ENCODE measurements around the gene TMEM126A.
"Not testable (repeated sequence)": the region's sequence is repeated elsewhere in the genome, so short reads cannot be mapped to it uniquely, and the experiment has no call there.

Gene TMEM126A

DNA sequence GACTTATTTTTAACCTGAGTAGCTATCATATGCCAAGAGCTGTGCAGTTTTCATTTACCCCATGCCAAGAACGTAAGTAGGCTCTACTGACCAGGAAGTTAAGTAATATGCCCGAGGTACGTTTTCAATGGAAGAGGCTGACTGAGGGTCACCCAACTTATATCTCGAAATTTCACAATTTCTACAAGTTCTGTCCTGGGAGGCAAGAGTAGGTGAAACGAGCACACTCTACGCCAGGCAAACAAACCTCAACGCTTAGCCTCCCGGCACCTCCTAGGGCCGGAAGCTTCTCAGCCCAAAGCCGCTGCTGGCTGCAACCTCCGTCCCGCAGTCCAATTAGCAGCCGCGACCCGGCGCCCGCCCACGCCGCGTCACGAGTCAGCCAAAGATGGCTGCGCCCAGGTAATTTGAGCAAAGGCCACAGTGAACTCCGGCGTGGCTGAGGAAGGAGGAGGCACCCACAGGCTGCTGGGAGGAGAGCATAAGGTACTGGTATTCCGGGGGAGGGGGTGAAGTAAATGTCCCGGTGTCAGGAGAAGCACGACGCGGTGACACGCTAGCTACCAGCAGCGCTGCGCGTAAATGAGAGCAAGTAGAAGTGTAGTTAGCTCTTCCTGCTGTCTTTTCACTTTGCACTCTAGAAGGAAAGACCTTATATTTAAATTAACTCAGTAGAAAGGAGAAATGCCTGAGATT lies at the start of gene TMEM126A:
Gene TMEM126A (plus strand): TSS at position 364 of the 696 bp plus-strand sequence. CDS start 2,289 bp downstream, outside the sequence.
- DNase-seq (ENCODE audit: low read depth, low spot score) = peak; percentile 79

DNA sequence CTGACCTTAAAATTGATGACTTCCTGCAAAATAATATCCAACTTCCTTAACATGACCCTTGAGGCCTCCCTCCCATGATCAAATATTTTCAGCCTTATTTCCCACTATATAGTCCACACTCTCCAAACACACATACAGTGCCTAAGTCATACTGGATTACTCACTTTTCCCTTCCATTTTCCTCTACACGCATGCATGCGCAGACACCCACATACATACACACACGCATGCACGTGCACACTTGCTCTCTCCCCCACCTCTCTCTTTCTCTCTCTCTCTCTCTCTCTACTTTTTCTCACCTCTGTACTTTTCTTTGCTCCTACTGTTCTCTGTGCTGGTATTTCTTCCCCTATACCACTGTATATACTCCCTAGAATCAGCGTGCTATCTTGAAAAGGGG lies 48.7 kb upstream of the TMEM126A start:
- no peak for DNase-seq (ENCODE audit: low read depth, low spot score)

DNA sequence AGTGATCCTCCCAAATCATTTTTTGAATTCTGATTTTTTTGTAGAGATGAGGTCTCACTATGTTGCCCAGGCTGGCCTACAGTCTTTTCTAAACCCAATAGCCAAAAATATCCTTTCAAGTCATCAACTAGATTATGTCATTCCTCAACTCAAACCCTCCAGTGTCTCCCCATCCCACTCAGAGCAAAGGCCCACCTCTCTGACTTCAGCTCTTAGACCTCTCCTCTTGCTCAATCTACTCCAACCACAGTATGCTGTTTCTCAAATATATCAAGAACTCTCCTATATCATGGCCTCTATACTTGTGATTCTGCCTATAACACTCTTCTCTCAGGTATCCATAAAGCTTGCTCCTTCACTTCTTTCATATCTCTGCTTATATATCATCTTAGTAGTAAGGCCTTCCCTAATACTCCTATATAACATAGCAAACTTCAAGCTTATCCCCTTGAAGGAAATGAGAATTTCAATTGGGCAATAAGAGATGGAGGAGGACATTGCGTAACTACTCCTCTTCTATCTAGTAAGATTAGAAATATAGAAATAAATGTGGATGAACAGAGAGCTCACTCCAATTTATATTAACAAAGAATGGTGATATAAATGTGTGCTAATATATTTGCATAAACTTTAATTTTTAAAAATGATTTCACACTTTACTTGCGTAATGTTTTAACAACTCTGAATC lies 45.1 kb upstream of the TMEM126A start:
- no peak for DNase-seq (ENCODE audit: low read depth, low spot score)

DNA sequence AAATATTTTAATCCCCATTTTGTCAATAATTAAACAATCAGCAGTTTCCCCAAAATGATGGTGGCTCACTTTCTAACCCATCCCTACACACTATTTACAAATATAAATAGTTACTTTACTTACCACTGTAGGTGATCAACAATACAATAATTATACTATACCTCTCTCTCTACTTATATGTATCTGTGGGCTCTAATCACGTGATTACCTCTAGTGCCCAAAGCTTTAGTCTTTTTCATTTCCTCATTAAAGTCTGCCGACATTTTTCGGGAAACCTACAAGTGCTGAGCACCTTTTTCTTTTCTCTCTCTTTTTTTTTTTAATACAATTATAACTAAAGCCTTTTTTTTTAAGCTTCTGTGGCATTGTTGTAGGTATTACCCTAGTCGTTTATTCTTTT lies 44.5 kb upstream of the TMEM126A start:
- DNase-seq (ENCODE audit: low read depth, low spot score) = no peak

DNA sequence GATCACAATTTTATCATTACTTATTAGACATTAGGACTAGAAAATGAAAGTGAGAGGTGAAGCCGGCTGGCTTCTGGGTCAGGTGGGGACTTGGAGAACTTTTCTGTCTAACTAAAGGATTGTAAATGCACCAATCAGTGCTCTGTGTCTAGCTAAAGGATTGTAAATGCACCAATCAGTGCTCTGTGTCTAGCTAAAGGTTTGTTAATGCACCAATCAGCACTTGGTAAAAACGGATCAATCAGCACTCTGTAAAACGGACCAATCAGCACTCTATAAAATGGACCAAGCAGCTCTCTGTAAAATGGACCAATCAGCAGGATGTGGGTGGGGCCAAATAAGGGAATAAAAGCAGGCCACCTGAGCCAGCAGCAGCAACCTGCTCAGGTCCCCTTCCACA lies 41.5 kb upstream of the TMEM126A start:
- DNase-seq (ENCODE audit: low read depth, low spot score) = not testable (repeated sequence)

DNA sequence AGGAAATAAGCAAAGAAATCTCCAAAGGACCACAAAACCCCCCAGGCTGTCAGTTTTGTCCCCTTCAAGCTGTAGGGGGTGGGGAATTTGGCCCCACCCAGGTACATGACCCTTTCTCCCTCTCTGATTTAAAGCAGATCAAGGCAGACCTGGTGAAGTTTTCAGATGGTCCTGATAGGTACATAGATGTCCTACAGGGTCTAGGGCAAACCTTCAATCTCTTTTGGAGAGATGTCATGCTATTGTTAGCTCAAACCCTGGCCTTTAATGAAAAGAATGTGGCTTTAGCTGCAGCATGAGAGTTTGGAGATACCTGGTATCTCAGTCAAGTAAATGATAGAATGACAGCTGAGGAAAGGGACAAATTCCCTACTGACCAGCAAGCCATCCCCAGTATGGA lies 39.1 kb upstream of the TMEM126A start:
- not testable (repeated sequence) for DNase-seq (ENCODE audit: low read depth, low spot score)

DNA sequence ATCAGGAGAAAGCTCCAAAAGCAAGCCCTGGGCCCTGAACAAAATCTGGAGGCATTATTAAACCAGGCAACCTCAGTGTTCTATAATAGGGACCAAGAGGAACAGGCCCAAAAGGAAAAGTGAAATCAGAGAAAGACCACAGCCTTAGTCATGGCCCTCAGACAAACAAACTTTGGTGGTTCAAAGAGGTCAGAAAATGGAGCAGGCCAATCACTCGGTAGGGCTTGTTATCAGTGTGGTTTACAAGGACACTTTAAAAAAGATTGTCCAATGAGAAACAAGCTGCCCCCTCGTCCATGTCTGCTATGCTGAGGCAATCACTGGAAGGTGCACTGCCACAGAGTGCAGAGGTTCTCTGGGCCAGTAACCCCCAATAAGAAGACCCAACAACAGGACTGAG lies 38.5 kb upstream of the TMEM126A start:
- not testable (repeated sequence) for DNase-seq (ENCODE audit: low read depth, low spot score)

DNA sequence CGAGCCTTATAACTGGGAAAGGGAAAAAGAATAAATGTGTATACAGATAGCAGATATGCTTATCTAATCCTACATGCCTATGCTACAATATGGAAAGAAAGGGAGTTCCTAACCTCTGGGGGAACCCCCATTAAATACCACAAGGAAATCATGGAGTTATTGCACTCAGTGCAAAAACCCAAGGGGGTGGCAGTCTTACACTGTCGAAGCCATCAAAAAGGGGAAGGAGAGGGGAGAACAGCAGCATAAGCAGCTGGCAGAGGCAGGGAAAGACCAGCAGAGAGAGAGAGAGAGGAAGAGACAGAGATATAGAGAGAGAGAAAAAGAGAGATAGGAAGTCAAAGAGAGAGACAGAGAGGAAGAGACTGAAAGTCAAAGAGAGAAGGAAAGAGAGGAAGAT lies 36.1 kb upstream of the TMEM126A start:
- not testable (repeated sequence) for DNase-seq (ENCODE audit: low read depth, low spot score)

DNA sequence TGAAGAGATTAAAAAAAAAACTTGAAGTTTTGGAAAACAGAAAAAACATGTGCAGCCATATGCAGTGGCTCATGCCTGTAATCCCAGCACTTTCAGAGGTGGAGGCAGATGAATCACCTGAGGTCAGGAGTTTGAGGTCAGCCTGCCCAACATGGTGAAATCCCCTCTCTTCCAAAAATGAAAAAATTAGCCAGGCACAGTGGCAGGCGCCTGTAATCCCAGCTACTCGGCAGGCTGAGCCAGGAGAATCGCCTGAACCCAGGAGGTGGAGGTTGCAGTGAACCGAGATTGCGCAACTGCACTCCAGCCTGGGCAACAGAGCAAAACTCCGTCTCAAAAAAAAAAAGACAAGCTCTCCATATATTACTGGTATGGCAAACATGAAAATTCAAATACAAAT lies 28.3 kb upstream of the TMEM126A start:
- no peak for DNase-seq (ENCODE audit: low read depth, low spot score)

DNA sequence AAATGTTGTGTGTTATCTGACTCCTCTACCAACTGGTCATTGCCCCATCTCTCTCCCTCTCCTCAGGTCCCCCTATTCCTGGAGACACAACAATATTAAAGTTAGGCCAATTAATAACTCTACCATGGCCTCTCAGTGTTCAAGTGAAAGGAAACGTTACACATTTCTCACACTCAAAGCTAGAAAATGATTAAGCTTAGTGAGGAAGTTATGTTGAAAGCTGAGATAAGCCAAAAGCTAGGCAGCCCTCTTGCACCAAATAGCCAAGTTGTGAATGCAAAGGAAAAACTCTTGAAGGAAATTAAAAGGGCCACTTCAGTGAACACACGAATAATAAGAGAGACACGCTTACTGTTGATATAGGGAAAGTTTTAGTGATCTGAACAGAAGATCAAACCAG lies 27.5 kb upstream of the TMEM126A start:
- DNase-seq (ENCODE audit: low read depth, low spot score) = no peak

DNA sequence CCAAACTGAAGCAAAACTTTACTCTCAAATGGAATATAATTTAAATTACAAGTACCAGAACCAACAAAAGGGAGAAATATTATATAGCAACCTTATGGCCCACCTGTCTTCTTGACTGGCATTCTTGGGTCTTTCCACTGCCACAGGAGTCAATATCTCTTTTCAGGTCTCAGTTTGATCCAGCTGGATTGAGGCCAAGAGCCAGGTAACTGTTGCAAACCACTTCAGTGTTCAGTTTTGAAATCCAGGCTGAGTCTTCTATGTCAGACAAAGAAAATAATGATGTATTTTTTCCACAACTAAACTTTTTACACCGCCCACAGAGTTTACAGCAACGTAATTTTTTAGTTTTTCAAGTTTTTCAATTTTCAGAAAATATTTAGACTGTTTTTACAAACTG lies 21.3 kb upstream of the TMEM126A start:
- no peak for DNase-seq (ENCODE audit: low read depth, low spot score)

DNA sequence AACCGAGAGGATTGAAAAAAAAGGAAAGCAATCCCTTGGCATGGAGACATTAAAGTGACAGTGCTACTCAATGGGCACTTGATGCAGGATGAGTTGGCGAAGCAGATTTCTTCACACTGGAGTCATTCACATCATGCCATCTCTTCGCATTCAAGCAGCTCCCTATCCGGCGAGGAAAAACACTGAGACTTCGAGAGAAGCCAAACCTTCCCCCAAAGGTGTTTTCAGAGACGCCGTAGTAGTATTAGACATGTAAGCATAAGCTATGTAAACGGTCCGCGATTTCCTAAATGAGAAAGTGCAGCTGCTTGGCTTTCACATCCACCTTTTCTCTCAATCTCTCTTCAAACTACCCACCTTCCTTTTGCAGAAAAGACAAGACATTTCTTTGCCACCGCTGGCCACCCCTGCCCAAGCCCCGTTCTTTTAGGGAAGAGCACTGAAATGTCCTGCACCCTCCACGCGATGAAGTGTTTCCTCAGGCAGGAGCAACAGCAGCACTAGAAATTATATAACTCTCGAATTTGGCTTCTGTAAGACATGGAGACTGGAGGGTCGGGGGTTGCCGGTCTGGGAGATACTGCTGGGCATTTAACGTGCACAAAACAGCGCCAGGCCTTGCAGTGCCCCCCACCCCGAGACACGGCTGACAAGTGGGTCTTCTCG lies 20.3 kb upstream of the TMEM126A start, which contains the start of gene DLG2:
Gene DLG2 (minus strand): TSS at position 13 of the 666 bp plus-strand sequence.
- DNase-seq (ENCODE audit: low read depth, low spot score) = no peak

DNA sequence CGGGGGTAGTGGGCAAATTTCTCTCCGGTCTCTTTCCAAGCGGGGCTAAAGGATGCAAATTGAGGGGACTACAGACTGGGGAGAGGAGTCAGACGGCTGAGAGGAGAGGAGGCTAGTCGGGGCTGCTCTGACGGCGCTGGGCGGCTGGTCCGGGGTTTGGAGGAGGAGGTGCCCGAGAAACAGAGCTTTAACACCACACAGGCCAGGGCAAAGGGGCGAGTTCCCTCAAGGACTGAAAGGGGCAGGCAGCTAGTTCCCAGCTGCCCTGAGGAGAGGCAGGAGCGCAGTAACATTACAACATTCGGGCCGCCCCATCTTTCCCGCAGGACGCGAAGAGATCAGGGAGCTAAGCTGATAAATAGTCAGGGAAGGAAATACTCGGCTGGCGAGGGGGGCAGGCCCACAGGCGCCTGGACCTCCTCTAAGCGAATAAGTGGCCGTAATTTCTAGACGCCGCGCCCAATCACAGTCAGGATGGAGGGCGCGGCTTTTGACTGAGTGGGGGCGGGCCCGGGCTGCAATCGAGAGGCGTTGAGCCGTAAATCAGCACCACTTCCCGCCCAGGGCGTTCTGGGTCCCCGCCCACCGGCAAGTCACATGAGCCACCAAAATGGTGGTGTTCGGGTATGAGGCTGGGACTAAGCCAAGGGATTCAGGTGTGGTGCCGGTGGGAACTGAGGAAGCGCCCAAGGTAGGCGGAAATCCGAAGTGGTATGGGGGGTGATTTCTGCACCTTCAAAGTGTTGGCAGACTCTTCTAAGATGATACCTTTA lies 19.6 kb upstream of the TMEM126A start, which contains the start of gene TMEM126B:
Gene TMEM126B (plus strand): TSS at position 596 of the 773 bp plus-strand sequence. CDS start 15 bp downstream, at position 611.
- peak; percentile 92 for DNase-seq (ENCODE audit: low read depth, low spot score)

DNA sequence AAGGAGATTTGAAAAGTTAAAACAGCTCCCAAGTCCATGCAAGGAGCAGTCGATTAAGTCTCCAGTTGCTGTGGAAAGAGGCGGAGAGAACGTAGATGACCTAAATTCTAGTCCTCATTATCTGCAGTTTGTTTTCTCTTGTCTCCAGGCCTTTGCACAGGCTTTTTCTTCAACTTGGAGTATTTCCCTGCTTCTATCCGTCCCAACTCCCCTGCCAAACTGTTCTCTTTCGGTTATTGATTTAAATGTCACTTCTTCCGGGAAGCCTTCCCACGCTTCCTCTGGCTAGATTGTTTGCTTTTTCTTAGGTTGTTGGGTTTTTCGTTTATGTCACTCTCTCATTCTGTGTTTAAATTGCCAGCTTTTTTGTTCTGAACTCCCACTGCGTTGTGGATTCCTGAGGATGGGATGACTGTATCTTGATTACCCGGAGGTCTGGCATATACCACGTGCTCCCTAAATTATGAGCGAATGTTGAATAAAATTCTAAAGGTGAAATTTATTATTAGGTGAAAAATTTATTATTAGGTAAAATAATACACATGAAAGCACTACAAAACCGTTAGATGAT lies 18.9 kb upstream of the TMEM126A start:
- DNase-seq (ENCODE audit: low read depth, low spot score) = no peak

DNA sequence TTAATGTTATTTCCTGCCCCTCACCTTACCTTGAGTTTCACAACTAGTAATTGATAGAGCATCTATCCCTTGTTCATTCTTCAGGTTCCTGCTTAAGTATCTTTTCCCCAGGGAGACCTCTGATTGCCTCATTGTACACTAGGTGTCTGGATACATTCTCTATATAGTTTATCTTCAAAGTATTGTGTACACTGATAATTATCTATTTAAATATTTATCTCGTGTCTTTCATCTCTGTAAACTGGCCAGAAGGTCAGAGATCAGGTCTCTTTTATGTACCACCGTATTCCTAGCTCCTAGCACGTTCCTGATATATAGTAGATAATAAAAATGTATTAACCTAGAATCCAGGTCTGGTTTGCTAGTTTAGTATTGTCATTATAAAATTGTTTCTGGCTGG lies 13.0 kb upstream of the TMEM126A start:
- DNase-seq (ENCODE audit: low read depth, low spot score) = no peak

DNA sequence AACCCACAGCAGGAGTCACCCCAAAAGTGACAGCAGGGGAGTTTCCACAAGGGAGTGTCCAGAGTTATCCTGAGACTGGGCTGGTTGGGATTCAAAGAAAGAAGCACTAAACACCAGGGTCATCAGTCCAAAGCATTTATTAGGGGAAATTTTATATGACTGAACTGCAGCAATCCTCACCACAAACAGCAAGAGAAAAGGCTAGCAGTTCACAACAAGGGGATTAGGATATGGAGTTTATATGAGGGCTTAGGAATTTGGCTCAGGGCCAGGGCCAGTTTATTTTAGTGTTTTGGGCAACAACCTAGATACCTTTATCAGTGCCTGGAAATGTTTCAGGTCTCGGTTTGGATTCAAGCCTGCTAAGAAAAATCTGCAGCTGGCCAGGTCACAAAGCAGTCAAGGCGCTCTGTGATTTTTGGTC lies 4.6 kb upstream of the TMEM126A start:
- DNase-seq (ENCODE audit: low read depth, low spot score) = no peak

DNA sequence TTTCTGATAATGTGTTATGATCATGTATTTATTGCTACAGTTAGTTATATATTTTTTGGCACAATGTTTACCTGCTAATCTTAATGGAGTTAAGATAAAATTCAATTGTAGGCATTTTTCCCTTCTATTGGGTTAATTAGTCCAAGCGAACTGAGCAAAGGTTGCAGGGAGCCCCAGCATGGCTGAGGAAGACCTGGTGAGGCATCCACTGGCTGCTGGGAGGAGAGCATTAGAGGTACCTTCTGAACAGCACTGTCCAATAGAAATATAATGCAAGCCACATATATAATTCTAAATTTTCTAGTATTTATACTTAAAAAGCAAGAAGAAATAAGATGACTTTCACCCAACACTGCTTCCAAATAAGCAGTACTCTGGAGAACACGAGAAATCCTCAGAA lies 689 bp upstream of the TMEM126A start:
- no peak for DNase-seq (ENCODE audit: low read depth, low spot score)

DNA sequence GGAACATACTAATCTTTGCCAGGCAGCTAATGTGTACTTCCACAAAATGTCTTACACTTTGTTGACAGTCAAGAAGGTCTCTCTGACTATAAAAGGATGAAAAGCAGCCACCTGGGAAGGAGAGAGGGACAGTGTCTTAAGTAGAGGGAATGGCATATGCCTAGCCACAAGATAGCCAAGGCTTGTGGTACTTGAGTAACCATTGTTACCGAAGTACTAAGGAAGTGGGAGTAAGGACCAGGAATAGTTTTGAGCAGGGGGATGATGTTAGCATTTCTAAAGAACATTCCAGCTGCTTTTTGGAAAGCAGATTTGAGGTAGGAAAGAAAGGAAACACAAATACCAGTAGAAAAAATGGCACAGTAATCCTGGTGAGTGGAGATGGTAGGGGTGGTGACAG lies 3.4 kb downstream of the TMEM126A start:
- no peak for DNase-seq (ENCODE audit: low read depth, low spot score)

DNA sequence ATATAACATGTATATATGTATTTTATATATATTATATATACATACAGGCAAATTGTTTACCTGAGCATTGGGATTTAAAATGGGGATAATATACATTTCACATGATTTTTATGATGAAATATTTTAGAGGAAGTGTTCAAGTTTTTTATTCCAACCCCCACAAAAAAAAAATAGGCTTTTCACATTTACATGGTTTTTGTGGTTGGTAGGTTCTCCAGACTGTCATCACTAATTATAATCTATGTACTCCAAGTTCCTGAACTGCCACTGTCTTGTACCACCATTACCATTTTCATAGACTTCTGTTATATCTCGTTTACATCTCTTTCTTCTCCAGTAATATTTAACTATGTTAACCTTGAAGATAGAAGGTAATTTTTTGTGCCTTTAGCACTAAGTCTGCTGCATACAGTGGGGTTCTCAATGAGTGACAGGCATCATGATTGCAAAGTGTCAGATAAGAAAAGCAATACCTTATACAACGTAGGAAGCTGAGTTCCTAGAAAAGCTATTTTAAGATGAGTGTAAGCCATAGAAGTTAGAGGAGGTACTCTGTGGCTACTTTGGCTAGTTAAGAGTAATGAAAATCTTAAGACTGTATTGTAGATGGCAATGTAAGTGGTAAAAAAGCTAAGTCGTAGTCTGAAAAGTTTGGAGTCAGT lies 5.2 kb downstream of the TMEM126A start:
- DNase-seq (ENCODE audit: low read depth, low spot score) = no peak

DNA sequence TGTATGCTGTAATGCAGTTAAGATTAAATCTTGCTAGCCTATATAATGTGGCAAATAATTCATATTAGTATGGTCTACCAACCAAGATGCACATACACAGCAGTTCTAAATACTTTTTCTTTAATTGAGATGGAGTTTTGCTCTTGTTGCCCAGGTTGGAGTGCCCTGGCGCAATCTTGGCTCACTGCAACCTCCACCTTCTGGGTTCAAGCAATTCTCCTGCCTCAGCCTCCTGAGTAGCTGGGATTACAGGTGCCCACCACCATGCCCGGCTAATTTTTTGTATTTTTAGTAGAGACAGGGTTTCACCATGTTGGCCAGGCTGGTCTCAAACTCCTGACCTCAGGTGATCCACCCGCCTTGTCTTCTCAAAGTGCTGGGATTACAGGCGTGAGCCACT lies 6.6 kb downstream of the TMEM126A start:
- DNase-seq (ENCODE audit: low read depth, low spot score) = not testable (repeated sequence)

DNA sequence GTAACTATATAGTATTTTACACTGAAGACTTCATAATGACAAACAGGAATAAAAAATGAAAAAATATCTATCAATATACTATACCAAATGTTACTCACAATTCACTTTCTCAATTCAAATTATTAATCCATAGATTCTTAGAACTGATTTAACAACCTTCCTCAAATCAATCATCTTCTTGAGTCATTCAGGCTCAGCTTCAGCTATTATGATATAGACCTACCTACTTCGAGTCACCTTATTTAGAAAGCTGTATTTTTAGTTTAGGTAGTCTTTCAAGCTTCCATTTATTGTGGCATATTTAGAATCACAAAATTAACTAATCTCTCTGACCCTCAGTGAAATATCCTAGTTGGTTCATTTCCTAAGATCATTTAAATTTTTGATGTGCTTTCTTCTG lies 9.0 kb downstream of the TMEM126A start:
- DNase-seq (ENCODE audit: low read depth, low spot score) = no peak
